Hematopoietic multipotent progenitor cell treated with erythropoietin and hydrocortisone succinate and interleukin-3 and kit ligand, for 15 days (in vitro differentiated cells): ENCODE measurements around the gene KIRREL2.
"Not testable (repeated sequence)": the region's sequence is repeated elsewhere in the genome, so short reads cannot be mapped to it uniquely, and the experiment has no call there.

Source experiments
- DNase-seq: peaks from one replicate; pipeline ENCODE4 v3.0.0-alpha.2; 2015; ENCODE audit warnings: low spot score

Gene KIRREL2

DNA sequence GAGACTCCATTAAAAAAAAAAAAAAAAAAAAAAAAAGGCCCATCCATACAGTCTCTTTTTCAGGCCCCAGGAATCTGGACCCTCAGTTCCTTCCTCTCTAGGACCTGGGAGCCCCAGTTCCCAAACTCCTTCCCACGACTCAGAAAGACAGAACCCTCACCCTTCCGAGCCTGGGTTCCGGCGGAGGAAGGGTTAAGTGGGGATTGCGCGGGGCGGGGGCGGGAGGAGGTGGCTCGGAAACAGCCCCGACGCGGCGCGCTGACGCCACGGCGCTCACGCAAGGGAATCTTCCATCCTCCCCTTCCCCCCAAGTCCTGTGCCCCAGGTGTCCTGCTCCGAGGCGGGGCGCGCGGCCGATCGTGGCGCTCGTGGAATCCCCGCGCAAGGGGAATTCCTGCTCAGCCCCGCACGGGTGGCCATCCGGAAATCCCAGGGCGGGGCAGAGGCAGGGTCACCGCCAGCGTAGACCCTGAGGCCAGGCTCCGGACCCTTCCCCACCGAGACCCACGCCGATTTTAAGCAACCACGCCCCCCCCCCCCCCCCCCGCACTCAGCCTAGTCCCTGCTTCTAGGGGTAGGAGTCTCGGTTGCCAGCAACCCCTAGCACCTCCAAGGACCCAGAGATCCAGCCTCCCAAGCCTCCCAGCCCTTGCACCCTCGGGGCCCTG, 43.0 kb downstream of the KIRREL2 start:
- peak; percentile 47 for DNase-seq

DNA sequence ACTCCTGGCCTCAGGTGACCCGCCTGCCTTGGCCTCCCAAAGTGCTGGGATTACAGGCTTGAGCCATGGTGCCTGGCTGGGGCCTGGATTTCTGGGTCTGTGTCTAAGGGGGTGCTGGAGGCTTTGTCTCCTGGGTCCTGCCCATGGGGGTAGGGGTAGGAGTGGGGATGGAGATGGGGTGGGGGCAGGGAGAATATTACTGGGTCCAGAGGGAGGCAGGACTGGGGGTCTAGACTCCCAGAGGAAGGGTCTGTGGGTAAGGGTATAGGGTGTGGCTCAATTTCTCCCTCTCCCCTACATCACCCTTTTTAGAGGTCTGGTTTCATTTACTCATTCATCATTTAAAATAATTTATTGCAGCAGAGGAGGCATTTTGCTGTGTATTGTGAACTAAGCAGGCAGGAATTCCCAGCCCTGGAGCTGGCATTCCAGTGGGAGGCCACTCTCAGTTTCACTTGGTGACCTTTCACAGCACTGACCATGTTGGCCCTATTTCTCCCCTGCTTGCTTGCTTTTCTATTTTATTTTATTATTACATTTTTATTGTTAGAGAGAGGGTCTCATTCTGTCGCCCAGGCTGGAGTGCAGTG, 44.4 kb downstream of the KIRREL2 start:
- DNase-seq = no peak

DNA sequence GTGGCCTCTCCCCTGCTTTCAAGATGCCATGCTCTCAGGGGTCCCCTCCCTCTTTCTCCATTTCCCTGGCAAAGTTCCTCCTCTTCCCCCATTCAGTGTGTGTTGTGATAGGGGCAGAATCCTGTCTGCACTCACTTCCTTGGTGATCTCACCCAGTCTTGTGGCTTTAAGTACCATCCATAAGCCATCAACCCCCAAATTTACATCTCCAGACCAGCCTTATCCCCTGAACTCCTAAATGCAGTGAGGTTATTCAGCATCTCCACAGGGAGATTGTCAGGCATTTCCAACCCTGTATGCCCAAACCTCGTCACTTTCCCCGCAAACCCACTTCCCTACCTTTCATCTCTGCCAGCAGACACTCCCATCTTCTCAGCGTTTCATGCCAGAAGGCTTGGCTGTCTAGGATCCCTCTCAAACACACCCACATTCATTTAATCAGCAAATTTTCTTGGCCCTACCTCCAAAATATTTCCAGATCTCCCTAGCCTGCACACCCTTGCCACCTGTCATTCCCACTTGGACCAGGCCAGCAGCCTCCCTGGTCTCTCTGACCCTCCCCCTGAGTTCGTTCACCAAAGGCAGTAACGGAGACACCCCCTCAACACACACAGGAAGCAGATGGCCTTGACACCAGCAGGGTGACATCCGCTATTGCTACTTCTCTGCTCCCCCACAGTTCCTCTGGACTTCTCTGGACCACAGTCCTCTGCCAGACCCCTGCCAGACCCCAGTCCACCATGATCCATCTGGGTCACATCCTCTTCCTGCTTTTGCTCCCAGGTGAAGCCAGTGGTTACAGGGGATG, 45.3 kb downstream of the KIRREL2 start, which contains the start of gene HCST:
TSS of gene HCST (plus strand) at position 676 of the 808 bp plus-strand sequence. CDS start at position 741, 65 bp downstream.
- no peak for DNase-seq

DNA sequence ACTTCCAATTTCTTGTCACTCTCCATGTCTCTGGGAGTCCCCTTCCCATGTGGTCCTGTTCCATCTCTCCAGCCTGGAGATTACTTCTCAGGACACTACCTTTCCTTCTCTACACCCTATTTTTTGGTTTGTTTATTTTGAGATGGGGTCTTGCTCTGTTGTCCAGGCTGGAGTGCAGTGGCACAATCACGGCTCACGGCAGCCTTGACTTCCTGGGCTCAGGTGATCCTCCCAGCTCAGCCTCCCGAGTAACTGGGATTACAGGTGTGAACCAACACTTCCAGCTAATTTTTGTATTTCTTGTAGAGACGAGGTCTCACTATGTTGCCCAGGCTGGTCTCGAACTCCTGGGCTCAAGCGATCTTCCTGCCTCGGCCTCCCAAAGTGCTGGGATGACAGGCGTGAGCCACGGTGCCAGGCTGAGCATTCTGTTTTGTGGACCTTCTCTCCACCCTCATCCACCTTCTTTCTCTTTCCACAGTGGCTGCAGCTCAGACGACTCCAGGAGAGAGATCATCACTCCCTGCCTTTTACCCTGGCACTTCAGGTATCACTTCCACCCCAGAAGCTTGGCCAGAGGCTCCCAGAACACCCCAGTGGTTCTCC, 46.3 kb downstream of the KIRREL2 start:
- no peak for DNase-seq

DNA sequence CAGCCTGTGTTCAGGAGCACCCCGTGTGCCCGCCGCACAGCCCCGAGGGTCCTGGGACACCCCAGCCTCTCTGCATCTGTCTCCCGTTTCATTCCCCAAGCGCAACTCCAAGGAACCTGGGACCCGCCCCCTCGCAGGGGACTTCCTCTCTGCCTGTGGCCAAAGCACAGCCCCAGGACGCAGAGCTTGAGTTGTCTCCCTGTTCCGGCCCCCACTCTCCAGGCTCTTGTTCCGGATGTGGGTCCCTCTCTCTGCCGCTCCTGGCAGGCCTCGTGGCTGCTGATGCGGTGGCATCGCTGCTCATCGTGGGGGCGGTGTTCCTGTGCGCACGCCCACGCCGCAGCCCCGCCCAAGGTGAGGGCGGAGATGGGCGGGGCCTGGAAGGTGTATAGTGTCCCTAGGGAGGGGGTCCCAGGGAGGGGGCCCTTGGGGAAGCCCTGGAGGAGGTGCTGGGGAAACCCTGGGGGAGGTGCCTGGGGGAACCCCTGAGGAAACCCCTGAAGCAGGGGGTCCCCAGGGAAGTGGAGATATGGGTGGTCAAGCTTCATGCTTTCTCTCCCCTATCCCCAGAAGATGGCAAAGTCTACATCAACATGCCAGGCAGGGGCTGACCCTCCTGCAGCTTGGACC, 47.0 kb downstream of the KIRREL2 start:
- DNase-seq = peak; percentile 31

DNA sequence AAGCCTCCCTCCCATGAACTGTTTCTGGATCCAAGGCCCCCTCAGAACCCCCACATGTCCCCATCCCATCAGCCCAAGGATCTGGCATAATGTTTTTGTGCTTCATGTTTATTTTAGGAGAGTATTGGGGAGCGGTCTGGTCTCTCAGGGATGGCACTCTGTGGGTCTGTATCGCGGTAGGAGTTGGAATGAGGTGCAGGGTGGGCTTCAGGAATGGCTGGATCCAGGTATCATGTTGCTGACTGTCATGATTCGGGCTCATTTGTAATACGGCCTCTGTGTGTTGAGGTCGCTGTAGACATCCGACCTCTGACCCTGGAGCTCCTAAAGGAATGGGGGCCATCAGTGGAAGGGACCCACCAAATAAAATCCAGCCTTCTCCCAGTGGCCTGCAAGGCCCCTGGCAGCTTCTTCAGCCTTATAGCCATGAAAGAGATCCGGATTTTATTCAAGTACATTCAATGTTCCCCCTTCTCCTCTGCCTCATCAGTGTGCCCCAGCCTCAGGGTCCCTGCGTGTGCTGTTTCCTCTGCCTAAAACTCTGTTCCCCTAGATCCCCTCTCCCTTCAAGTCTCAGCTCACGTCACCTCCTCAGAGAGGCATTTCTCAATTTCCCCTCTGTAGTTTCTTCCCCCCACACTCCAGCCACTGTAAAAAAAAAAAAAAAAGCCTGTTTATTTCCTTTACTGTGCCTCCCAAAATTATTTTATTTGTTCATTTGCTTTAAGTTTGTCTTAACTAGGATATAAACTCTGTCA, 47.8 kb downstream of the KIRREL2 start:
- no peak for DNase-seq

DNA sequence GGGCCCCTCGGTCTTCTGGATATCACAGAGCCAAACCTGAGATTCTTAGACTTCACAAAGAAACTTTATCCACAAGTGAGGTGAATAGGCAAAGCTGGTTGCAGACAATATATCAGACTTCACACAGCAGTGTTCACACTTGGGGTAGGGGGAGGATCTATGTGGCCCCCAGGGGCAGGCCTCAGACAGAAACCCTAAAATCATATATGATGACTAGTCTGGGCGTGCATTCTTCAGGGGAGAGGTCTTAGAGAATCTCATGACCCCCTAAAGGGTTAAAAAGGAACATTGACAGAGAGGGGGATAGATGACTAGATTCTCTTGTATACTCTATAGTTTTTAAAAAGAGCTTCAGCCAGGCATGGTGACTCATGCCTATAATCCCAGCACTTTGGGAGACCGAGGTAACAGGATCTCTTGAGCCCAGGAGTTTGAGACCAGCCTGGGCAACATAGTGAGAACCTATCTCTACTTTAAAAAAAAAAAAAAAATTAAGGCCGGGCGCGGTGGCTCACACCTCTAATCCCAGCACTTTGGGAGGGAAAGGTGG, 48.5 kb downstream of the KIRREL2 start:
- DNase-seq = no peak

DNA sequence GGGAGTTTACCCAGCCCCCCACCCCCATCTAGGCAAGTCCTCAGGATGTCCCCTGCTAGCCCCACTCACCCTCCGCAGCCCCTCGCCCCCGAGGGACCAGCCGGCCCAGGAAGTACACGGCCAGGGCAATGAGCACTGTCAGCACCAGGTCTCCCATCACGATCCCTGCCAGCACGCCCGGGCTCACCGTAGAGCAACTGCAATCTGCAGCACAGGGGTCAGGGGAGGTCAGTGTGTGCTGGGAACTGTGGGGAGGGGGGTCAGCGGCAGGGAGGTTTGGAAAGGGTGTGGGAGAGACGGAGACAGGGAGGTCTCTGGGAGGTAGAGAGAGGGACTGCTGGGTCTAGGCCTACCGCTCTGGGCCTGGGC, 50.6 kb downstream of the KIRREL2 start:
- no peak for DNase-seq

DNA sequence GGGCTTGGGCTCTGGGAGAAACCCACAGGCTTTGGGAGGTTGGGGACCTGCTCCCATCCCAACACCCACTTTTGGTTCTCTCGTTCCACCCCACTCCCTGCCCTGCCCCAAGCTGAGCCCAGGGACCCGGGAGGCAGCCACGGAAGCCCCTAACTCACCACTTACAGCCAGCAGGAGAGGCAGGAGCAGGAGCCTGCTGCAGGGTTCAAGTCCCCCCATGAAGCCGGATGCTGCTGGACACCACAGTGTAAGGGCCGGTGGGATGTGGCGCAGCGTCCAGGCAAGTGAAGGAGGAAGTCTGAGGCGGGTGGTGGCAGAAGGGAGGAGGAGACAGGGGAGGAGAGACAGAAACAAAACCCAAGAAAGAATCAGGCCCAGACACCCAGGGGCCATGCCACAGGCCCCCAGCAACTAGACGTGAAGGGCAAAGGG, 51.3 kb downstream of the KIRREL2 start, which contains the start of gene TYROBP:
TSS of gene TYROBP (minus strand) at position 286 of the 432 bp plus-strand sequence. CDS start at position 219, 67 bp downstream.
- DNase-seq = no peak

DNA sequence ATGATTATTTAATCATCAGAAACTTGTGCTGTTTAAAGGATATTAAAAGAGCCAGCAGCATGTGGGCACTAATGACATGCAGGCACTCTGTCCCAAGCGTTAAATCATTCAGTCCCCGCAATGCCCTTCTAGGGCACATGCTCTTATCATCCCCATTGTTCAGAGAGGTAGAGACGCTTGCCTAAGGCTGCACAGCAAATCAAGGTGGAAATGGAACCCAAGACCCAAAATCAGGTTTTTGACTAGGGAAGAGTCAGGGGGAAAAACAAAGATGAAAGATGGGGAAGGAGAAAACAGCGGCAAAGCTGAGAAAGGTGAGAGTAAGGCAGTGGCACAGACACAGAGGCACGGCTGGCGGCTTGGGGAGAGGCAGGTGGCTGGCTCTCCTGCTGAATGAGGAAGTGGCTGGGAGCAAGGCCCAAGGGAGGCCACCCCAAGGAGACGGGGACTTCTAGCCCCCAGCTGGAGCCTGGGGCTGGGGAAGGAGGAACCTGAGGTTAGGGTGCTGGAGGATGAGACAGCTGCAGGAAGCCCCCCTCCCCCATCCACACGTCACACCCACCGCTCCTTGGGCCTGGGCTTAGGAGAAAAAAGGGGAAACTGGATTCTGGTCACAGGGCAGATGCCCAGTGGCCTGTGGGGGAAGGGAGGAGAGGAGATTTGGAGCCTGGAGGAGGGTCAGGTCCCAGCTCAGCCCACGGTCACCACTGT, 52.4 kb downstream of the KIRREL2 start:
- DNase-seq = no peak

DNA sequence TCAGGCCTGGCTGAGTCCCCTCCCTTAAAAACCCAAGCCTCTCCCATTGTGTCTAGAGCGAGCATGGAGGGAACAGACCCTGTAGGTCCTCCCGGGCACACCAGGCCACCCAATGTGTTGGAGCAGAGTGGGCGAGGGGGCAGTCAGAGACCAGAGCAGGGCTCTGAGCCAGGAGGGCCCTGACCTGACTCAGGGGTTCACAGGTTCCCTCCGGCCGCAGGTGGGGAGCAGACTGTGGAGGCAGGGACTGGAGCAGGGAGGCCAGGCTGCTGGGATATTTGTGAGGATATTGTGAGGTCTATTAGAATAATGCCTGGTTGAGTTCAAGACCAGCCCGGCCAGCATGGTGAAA, 52.9 kb downstream of the KIRREL2 start:
- DNase-seq = no peak

DNA sequence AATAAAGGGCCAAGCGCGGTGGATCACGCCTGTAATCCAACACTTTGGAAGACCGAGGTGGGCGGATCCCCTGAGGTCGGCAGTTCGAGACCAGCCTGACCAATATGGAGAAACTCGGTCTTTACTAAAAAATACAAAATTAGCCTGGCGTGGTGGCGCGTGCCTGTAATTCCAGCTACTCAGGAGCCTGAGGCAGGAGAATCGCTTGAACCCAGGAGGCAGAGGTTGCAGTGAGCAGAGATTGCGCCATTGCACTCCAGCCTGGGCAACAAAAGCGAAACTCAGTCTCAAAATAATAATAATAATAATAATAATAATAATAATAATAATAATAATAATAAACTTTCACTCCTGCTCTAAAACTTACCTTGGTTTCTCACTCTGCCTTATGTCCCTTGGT, 53.6 kb downstream of the KIRREL2 start:
- not testable (repeated sequence) for DNase-seq

DNA sequence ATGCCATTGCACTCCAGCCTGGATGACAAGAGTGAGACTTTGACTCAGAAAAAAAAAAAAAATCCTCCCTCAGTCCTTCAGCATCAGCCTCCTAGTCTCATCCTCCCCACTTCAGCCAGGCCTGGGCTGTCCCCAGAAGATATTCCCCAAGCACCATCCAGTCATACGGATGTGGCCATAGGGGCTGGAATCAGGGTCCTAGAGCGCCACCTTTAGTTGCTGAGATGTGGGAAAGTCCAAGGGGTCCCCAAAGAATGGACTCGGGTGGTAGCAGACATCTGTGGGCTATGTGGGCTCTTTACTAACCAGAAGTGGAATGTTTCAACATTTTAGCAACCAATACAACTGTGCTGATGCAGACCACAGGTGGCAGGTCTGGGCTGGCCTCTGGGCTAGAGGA, 54.5 kb downstream of the KIRREL2 start:
- no peak for DNase-seq

DNA sequence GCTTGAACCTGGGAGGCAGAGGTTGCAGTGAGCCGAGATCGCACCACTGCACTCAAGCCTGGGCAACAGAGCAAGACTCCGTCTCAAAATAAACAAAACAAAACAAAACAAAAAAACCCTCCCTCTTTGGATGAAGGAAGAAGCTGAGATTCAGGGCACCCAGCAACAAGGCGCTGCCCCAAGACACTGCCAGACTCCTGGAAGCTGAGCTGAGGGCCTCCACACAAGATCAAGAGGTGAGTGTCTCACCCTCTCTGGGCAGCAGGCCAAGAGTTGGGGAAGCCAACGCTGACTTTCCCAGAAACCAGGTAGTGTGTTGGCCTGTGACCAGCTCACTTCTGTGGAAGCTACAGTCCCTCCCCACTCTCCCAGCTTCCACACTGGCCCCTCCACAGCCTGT, 55.1 kb downstream of the KIRREL2 start:
- DNase-seq = no peak

DNA sequence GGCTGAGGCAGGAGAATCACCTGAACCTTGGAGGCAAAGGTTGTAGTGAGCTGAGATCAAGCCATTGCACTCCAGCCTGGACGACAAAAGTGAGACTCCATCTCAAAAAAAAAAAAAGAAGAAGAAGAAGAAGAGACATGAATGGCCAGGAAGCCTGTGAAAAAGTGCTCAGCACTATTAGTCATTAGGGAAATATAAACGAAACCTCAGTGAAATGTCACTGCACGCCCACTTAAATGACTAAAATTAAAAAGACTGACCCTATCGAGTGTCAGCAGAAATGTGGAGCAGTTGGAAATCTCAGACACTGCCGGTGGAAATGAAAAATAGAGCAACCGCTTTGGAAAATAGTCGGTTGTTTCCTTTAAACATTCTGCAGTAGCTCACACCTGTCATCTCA, 56.9 kb downstream of the KIRREL2 start:
- DNase-seq = no peak

DNA sequence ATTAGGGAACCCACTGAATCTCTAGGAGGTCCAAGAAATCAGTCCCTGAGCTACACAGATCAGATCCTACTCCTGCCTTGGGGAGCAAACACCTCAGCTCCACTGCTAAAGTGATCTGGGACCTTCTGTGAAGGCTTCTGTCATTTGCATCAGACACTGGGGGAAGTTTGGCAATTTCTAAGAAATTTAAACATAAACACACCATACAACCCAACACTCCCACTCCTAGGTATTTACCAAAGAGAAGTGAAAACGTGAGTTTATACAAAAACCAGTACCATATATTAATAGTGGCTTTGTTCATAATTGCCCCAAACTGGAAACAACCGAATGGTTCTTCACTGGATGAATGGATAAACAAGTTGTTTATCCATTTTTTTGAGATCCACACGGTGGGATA, 58.7 kb downstream of the KIRREL2 start:
- DNase-seq = no peak
